Gastroesophageal sphincter (tissue), 3 donors: ENCODE measurements around the gene BTNL3.
"Not testable (repeated sequence)": the region's sequence is repeated elsewhere in the genome, so short reads cannot be mapped to it uniquely, and the experiment has no call there.

Experiments
- EP300 ChIP-seq: sonication (generic); formaldehyde crosslinking; IDR thresholded peaks from one replicate; pipeline ENCODE4 v1.6.1; 2017; ENCODE audit warnings: antibody characterized with exemption, mild to moderate bottlenecking
- POLR2A ChIP-seq, 2 donors: fragments of 450-650 bp; IDR thresholded peaks; one replicate each; pipeline ENCODE4 v1.6.1; 2017; ENCODE audit warnings: antibody characterized with exemption in 2 of 2, mild to moderate bottlenecking in 2 of 2, moderate library complexity in 1 of 2
- POLR2AphosphoS5 ChIP-seq: sonication (generic); formaldehyde crosslinking; IDR thresholded peaks from one replicate; pipeline ENCODE4 v1.6.1; 2017; ENCODE audit warnings: antibody characterized with exemption
- TF ChIP-seq, protein P1 (sequence below), 4 experiments: fragments of 200-600 bp in 2 of 4; fragments of 450-650 bp in 2 of 4; sonication (generic) in 1 of 4; IDR thresholded peaks; one replicate each; pipeline ENCODE4 v1.5.1; 2017 to 2019; ENCODE audit warnings: antibody characterized with exemption in 4 of 4, mild to moderate bottlenecking in 2 of 4, moderate library complexity in 2 of 4

- not testable (repeated sequence) for TF ChIP-seq EP300; POLR2AphosphoS5; POLR2A (IDR thresholded peaks at IDR 0.05)
- TF ChIP-seq, protein P1, sequence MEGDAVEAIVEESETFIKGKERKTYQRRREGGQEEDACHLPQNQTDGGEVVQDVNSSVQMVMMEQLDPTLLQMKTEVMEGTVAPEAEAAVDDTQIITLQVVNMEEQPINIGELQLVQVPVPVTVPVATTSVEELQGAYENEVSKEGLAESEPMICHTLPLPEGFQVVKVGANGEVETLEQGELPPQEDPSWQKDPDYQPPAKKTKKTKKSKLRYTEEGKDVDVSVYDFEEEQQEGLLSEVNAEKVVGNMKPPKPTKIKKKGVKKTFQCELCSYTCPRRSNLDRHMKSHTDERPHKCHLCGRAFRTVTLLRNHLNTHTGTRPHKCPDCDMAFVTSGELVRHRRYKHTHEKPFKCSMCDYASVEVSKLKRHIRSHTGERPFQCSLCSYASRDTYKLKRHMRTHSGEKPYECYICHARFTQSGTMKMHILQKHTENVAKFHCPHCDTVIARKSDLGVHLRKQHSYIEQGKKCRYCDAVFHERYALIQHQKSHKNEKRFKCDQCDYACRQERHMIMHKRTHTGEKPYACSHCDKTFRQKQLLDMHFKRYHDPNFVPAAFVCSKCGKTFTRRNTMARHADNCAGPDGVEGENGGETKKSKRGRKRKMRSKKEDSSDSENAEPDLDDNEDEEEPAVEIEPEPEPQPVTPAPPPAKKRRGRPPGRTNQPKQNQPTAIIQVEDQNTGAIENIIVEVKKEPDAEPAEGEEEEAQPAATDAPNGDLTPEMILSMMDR (IDR thresholded peaks at IDR 0.05), result not testable (repeated sequence)
Measured at GRCh38 chr5:181045857-181046256, 57.2 kb downstream of the BTNL3 start.
